PFSK-1 (cell line): Measurements from ENCODE around the gene ERBB4.

Experiments
- POLR2AphosphoS5 ChIP-seq: IDR thresholded peaks from 2 replicates; pipeline ENCODE4 v1.6.1; 2012; ENCODE audit warnings: low read depth, mild to moderate bottlenecking, control low read depth, low read length, moderate library complexity
- SIN3A ChIP-seq: IDR thresholded peaks from 2 replicates; pipeline ENCODE4 v1.6.1; 2012; ENCODE audit warnings: mild to moderate bottlenecking, low read length, moderate library complexity, borderline replicate concordance; ENCODE audit not compliant: insufficient read depth
- TAF1 ChIP-seq: IDR thresholded peaks from 2 replicates; pipeline ENCODE4 v1.6.1; 2012; ENCODE audit warnings: low read length, control low read depth, borderline replicate concordance; ENCODE audit not compliant: insufficient read depth

GRCh38 chr2:211822686-211823335 lies 715.8 kb downstream of the ERBB4 start:
- no peak for TF ChIP-seq SIN3A
- no peak for TF ChIP-seq POLR2AphosphoS5
- no peak for TF ChIP-seq TAF1
